RWPE2 (cell line): ENCODE results near the gene OAF.

Experiments
- ATAC-seq: fragments of 200-7000 bp; cut with Tn5 transposase; 3 replicates; pipeline ENCODE4 v1.9.1; 2021; ENCODE audit warnings: low read depth
- DNase-seq: peaks from one replicate; pipeline ENCODE4 v3.0.0-alpha.2; 2020; ENCODE audit warnings: low spot score
- H3K27ac ChIP-seq: fragments of 450-650 bp; 2 replicates; pipeline ENCODE4 v1.5.1; 2017; ENCODE audit warnings: mild to moderate bottlenecking; ENCODE audit not compliant: poor library complexity, severe bottlenecking
- H3K27me3 ChIP-seq: fragments of 250-450 bp; sonication (Bioruptor Pico); 2 replicates; pipeline ENCODE4 v1.5.1; 2021; ENCODE audit warnings: mild to moderate bottlenecking, moderate library complexity; ENCODE audit not compliant: insufficient read depth, poor library complexity, severe bottlenecking
- H3K36me3 ChIP-seq: fragments of 250-450 bp; sonication (Bioruptor Pico); 2 replicates; pipeline ENCODE4 v1.5.1; 2020; ENCODE audit warnings: low read depth, mild to moderate bottlenecking, moderate library complexity
- H3K4me1 ChIP-seq: fragments of 250-450 bp; sonication (Bioruptor Pico); 2 replicates; pipeline ENCODE4 v1.5.1; 2021; ENCODE audit warnings: mild to moderate bottlenecking, moderate library complexity; ENCODE audit not compliant: insufficient read depth, poor library complexity, severe bottlenecking
- H3K4me3 ChIP-seq: fragments of 250-450 bp; sonication (Bioruptor Pico); 2 replicates; pipeline ENCODE4 v1.5.1; 2021; ENCODE audit warnings: mild to moderate bottlenecking, moderate library complexity; ENCODE audit not compliant: severe bottlenecking
- H3K9me3 ChIP-seq: fragments of 250-450 bp; sonication (Bioruptor Pico); 2 replicates; pipeline ENCODE4 v1.5.1; 2021; ENCODE audit warnings: mild to moderate bottlenecking, moderate library complexity; ENCODE audit not compliant: severe bottlenecking
- CTCF ChIP-seq: fragments of 450-650 bp; IDR thresholded peaks from one replicate; pipeline ENCODE4 v1.5.1; 2017; ENCODE audit warnings: mild to moderate bottlenecking, moderate library complexity; ENCODE audit not compliant: poor library complexity, severe bottlenecking

The OAF gene

GRCh38 chr11:120200677-120201076 lies 10.2 kb upstream of the OAF start:
- H3K4me3 ChIP-seq = no peak overlapping the region
- TF ChIP-seq CTCF = no peak
- H3K9me3 ChIP-seq = no peaks in the 10 kb centered on the region
- no peaks in the 10 kb centered on the region for H3K27me3 ChIP-seq
- no peak for ATAC-seq
- H3K27ac ChIP-seq = no peak overlapping the region
- DNase-seq = no peak
- H3K4me1 ChIP-seq = no peaks in the 10 kb centered on the region
- H3K36me3 ChIP-seq = no peaks in the 10 kb centered on the region

GRCh38 chr11:120201653-120202052 lies 9.2 kb upstream of the OAF start:
- no peaks in the 10 kb centered on the region for H3K27me3 ChIP-seq
- no peak for TF ChIP-seq CTCF

GRCh38 chr11:120203626-120204025 lies 7.2 kb upstream of the OAF start:
- H3K27ac ChIP-seq = no peak overlapping the region
- H3K4me3 ChIP-seq = no peak overlapping the region
- no peaks in the 10 kb centered on the region for H3K9me3 ChIP-seq
- ATAC-seq (no peak), DNase-seq (no peak)
- no peaks in the 10 kb centered on the region for H3K36me3 ChIP-seq
- no peak for TF ChIP-seq CTCF
- H3K4me1 ChIP-seq = peaks cover 3% of the 10 kb centered on the region
- no peaks in the 10 kb centered on the region for H3K27me3 ChIP-seq

More at GRCh38 chr11:120201653-120202052, 9.2 kb upstream of the OAF start:
- Histone ChIP-seq H3K9me3 (no peaks in the 10 kb centered on the region), H3K36me3 (no peaks in the 10 kb centered on the region), H3K4me3 (no peak overlapping the region), H3K27ac (no peak overlapping the region), H3K4me1 (no peaks in the 10 kb centered on the region)
- ATAC-seq = no peak
- no peak for DNase-seq

GRCh38 chr11:120205596-120206161 lies 5.2 kb upstream of the OAF start:
- DNase-seq (no peak), ATAC-seq (peak; percentile 48; the same call in 1 of the 3 replicates)
- no peak for TF ChIP-seq CTCF
- Histone ChIP-seq H3K36me3 (no peaks in the 10 kb centered on the region), H3K4me1 (peaks cover 19% of the 10 kb centered on the region), H3K9me3 (no peaks in the 10 kb centered on the region), H3K27ac (no peak overlapping the region), H3K27me3 (no peaks in the 10 kb centered on the region), H3K4me3 (no peak overlapping the region)

- TF ChIP-seq CTCF = no peak
- Histone ChIP-seq H3K4me3 (no peak overlapping the region), H3K27me3 (no peaks in the 10 kb centered on the region), H3K4me1 (peaks cover 19% of the 10 kb centered on the region), H3K9me3 (no peaks in the 10 kb centered on the region), H3K36me3 (no peaks in the 10 kb centered on the region), H3K27ac (no peak overlapping the region)
- DNase-seq (no peak), ATAC-seq (no peak)
These were observed 3.3 kb upstream of the OAF start for GRCh38 chr11:120207512-120207911.
